Measurements from ENCODE around the gene XPOT.

XPOT gene

GRCh38 chr12:64470495-64470894 lies 66.3 kb downstream of the XPOT start:
- DNase-seq: no peak

- DNase-seq: no peak
Observed at GRCh38 chr12:64473176-64473575, 69.0 kb downstream of the XPOT start.

DNA sequence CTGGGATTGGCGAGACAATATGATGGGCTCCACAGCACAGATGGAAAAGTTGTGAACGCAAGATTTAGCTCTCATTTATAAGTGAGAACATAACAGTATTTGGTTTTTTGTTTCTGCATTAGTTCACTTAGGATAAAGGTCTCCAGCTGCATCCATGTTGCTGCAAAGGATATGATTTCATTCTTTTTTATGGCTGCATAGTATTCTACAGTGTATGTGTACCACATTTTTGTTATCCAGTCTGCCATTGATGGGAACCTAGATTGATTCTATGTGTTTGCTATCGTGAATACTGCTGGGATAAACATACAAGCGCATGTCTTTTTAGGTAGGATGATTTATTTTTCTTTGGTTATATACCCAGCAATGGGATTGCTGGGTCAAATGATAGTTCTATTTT lies 71.3 kb downstream of the XPOT start:
- DNase-seq: no peak

GRCh38 chr12:64476844-64477243 lies 72.7 kb downstream of the XPOT start:
- no peak for DNase-seq

GRCh38 chr12:64478661-64479060 lies 74.5 kb downstream of the XPOT start:
- no peak for DNase-seq

DNA sequence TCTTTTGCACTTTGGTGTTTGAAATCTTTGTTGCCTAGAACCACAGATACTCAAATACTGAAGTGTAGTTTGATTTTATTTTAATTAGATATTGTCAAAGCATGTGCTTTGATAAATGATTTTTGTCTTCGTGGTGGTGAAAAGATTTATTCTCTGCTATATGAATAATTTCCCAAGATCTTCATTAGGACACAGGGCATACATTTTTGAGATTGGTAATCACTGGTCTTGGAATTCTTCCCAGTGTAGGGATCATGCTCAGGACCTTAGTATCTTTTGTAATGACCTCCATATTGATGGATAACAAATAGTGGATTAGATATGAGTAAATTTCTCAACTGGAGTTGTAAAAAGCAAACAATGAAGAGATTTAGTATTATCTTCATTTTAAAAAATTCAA lies 76.0 kb downstream of the XPOT start:
- DNase-seq: no peak

DNA sequence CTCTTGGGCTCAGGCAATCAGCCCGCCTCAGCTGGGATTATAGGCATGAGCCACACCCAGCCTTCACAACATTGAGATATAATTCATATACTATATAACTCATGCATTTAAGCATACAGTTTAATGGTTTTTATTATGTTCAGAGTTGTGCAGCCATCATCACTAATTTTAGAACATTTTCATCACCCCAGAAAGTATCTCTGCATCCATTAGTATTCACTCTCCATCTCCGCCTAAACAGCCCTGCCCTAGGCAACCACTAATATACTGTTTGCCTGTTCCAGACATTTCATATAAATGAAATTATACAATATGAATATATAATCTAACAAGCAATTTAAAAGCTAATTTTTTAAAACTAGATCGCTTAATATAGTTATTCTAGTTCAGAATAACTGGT lies 82.5 kb downstream of the XPOT start:
- no peak for DNase-seq

GRCh38 chr12:64491718-64492117 lies 87.5 kb downstream of the XPOT start:
- no peak for DNase-seq

- DNase-seq: no peak
Observed at GRCh38 chr12:64493513-64493912, 89.3 kb downstream of the XPOT start.

- DNase-seq: no peak
Observed at GRCh38 chr12:64494998-64495729, 91.0 kb downstream of the XPOT start.

GRCh38 chr12:64496839-64497400 lies 92.7 kb downstream of the XPOT start:
- DNase-seq: no peak

- no peak for DNase-seq
Observed at GRCh38 chr12:64497484-64497883, 93.3 kb downstream of the XPOT start.

DNA sequence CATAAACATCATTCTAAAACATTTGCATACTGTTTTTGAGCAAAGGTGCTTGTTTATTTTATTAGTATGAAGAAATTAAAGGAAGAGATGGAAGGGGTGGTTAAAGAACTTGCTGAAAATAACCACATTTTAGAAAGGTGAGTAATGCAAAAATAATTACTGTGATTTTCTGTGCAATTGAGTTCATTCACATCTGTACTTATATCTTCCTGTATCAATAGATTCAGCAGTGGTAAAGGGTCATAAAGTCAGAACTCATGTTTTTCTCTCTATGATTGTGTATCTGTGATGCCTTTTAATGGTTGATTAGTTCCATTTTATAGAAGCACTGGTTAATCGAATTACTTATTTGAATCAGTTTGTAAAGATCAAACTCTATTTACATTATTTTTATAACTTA lies 93.7 kb downstream of the XPOT start:
- DNase-seq: no peak

GRCh38 chr12:64500394-64500793 lies 96.2 kb downstream of the XPOT start:
- DNase-seq: no peak

Measured in NCI-H2029 treated with DMSO at 0.1 percent for 48 hours (cell line).